Tibial nerve (tissue), 3 donors: Measurements from ENCODE around the gene POLE2.

Experiments
- CTCF ChIP-seq, 5 experiments: fragments of 200-600 bp in 3 of 5; fragments of 450-650 bp in 2 of 5; sonication (generic) in 3 of 5; IDR thresholded peaks; one replicate each; pipeline ENCODE4 v1.5.1; 2016 to 2019; ENCODE audit warnings: antibody characterized with exemption in 5 of 5, mild to moderate bottlenecking in 3 of 5, moderate library complexity in 2 of 5
- POLR2A ChIP-seq, 2 donors: fragments of 450-650 bp; IDR thresholded peaks; one replicate each; pipeline ENCODE4 v1.6.1; 2017; ENCODE audit warnings: antibody characterized with exemption in 2 of 2, mild to moderate bottlenecking in 2 of 2, moderate library complexity in 2 of 2

GRCh38 chr14:49727171-49727570, 39.2 kb upstream of the POLE2 start:
- TF ChIP-seq CTCF (IDR thresholded peaks at IDR 0.05): no peak
- TF ChIP-seq POLR2A (IDR thresholded peaks at IDR 0.05): no peak
